Limb (tissue), 2 donors: ENCODE results near the gene NIPAL4.

Experiments
- DNase-seq, 2 donors: peaks; one replicate each; pipeline ENCODE4 v3.0.0-alpha.2; 2016; ENCODE audit errors: extremely low spot score in 2 of 2

The NIPAL4 gene

GRCh38 chr5:157485340-157485739 is 25.3 kb downstream of the NIPAL4 start:
- DNase-seq = no peak

GRCh38 chr5:157485811-157486210 is 25.8 kb downstream of the NIPAL4 start:
- no peak for DNase-seq

GRCh38 chr5:157486221-157486681 is 26.2 kb downstream of the NIPAL4 start:
- no peak for DNase-seq

GRCh38 chr5:157486861-157487260 is 26.8 kb downstream of the NIPAL4 start:
- DNase-seq = no peak

- no peak for DNase-seq
These were observed 27.3 kb downstream of the NIPAL4 start for GRCh38 chr5:157487358-157487757.

- no peak for DNase-seq
These were observed 31.5 kb downstream of the NIPAL4 start for GRCh38 chr5:157491471-157491995.

- DNase-seq = no peak
These were observed 32.9 kb downstream of the NIPAL4 start for GRCh38 chr5:157492886-157493285.

GRCh38 chr5:157494178-157494832 is 34.3 kb downstream of the NIPAL4 start:
- no peak for DNase-seq

- no peak for DNase-seq
These were observed 36.9 kb downstream of the NIPAL4 start for GRCh38 chr5:157496864-157497263.

- DNase-seq = no peak
These were observed 38.0 kb downstream of the NIPAL4 start for GRCh38 chr5:157497875-157498611.

- no peak for DNase-seq
These were observed 42.2 kb downstream of the NIPAL4 start for GRCh38 chr5:157502143-157502647.

- DNase-seq = no peak
These were observed 44.0 kb downstream of the NIPAL4 start for GRCh38 chr5:157504053-157504452.

- no peak for DNase-seq
These were observed 45.5 kb downstream of the NIPAL4 start for GRCh38 chr5:157505496-157505895.

GRCh38 chr5:157506066-157506590 is 46.1 kb downstream of the NIPAL4 start:
- no peak for DNase-seq

GRCh38 chr5:157506981-157507780 is 47.2 kb downstream of the NIPAL4 start:
- DNase-seq = no peak

GRCh38 chr5:157509093-157509492 is 49.1 kb downstream of the NIPAL4 start:
- DNase-seq = no peak

GRCh38 chr5:157509587-157509986 is 49.6 kb downstream of the NIPAL4 start:
- DNase-seq = no peak

- no peak for DNase-seq
These were observed 50.7 kb downstream of the NIPAL4 start for GRCh38 chr5:157510682-157511081.

GRCh38 chr5:157511651-157512644 is 51.9 kb downstream of the NIPAL4 start:
- DNase-seq = peak in 1 of 2 donors; percentile 63

GRCh38 chr5:157513182-157513581 is 53.2 kb downstream of the NIPAL4 start:
- DNase-seq = no peak
